Tibial nerve (tissue), 4 donors: ENCODE data around the gene SIT1.

ENCODE experiments used
- EP300 ChIP-seq, 2 donors: sonication (generic); formaldehyde crosslinking; IDR thresholded peaks; one replicate each; pipeline ENCODE4 v1.6.1; 2017; ENCODE audit warnings: antibody characterized with exemption in 2 of 2, mild to moderate bottlenecking in 1 of 2
- TF ChIP-seq, protein P1 (sequence below), 5 experiments: fragments of 200-600 bp in 3 of 5; fragments of 450-650 bp in 2 of 5; sonication (generic) in 3 of 5; IDR thresholded peaks; one replicate each; pipeline ENCODE4 v1.5.1; 2016 to 2019; ENCODE audit warnings: antibody characterized with exemption in 5 of 5, mild to moderate bottlenecking in 3 of 5, moderate library complexity in 2 of 5

DNA sequence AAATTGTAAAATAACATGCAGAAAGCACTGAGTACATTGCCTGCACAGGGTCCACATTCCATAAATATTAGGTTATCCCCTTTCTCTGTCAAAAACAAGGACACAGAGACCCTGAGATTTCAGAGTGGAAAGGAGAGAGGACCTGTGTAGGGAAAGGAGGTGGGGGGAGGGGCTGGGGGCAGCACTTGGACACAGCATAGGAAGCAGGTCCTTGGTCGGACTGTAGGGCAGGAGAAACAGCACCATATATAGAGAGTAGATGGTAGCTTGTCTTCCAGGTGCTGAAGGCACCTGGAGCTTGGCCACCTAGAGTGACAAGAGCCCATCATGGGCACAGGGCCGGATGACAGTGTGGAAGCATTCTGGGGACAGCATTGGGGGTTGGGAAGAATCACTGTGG, 36.6 kb upstream of the SIT1 start:
- TF ChIP-seq, protein P1, sequence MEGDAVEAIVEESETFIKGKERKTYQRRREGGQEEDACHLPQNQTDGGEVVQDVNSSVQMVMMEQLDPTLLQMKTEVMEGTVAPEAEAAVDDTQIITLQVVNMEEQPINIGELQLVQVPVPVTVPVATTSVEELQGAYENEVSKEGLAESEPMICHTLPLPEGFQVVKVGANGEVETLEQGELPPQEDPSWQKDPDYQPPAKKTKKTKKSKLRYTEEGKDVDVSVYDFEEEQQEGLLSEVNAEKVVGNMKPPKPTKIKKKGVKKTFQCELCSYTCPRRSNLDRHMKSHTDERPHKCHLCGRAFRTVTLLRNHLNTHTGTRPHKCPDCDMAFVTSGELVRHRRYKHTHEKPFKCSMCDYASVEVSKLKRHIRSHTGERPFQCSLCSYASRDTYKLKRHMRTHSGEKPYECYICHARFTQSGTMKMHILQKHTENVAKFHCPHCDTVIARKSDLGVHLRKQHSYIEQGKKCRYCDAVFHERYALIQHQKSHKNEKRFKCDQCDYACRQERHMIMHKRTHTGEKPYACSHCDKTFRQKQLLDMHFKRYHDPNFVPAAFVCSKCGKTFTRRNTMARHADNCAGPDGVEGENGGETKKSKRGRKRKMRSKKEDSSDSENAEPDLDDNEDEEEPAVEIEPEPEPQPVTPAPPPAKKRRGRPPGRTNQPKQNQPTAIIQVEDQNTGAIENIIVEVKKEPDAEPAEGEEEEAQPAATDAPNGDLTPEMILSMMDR (IDR thresholded peaks at IDR 0.05): no peak
- TF ChIP-seq EP300 (IDR thresholded peaks at IDR 0.05): no peak
